ENCODE measurements around the gene LOXL1. TPM values are rescaled to one million over a fixed set of nuclear protein-coding genes. Genes with fewer than 3 reads are reported as not detected.

Gene LOXL1
- total RNA-seq, 1 donor from 2014 or later: 5.8 TPM

- peak; percentile 35 for ATAC-seq
These were observed 55.5 kb downstream of the LOXL1 start for GRCh38 chr15:73981761-73982221.

GRCh38 chr15:73982222-73982962 is 56.1 kb downstream of the LOXL1 start:
- peak; percentile 75 for ATAC-seq

- peak; percentile 71 for ATAC-seq
These were observed 57.0 kb downstream of the LOXL1 start for GRCh38 chr15:73983211-73983727.

GRCh38 chr15:73983773-73984172 is 57.5 kb downstream of the LOXL1 start:
- no peak for ATAC-seq

- ATAC-seq: no peak
These were observed 58.1 kb downstream of the LOXL1 start for GRCh38 chr15:73984208-73984979.

GRCh38 chr15:73985101-73985873 is 59.0 kb downstream of the LOXL1 start:
- ATAC-seq: no peak

GRCh38 chr15:73986055-73986775 is 60.0 kb downstream of the LOXL1 start:
- no peak for ATAC-seq

- no peak for ATAC-seq
These were observed 60.5 kb downstream of the LOXL1 start for GRCh38 chr15:73986776-73987056.

GRCh38 chr15:73987250-73987649 is 61.0 kb downstream of the LOXL1 start:
- ATAC-seq: no peak

- peak; percentile 53 for ATAC-seq
These were observed 61.6 kb downstream of the LOXL1 start for GRCh38 chr15:73987681-73988444.

GRCh38 chr15:73988445-73988969 is 62.2 kb downstream of the LOXL1 start:
- no peak for ATAC-seq

GRCh38 chr15:73989001-73989798 is 62.9 kb downstream of the LOXL1 start:
- peak; percentile 42 for ATAC-seq

GRCh38 chr15:73990250-73991005 is 64.2 kb downstream of the LOXL1 start:
- ATAC-seq: no peak

GRCh38 chr15:73991260-73991659 is 65.0 kb downstream of the LOXL1 start:
- ATAC-seq: no peak

GRCh38 chr15:73991726-73992593 is 65.7 kb downstream of the LOXL1 start, which contains the start of gene STOML1:
STOML1 (minus strand) TSS chr15:73992295; CDS start chr15:73992223, 72 bp downstream.
- ATAC-seq: peak; percentile 81

- no peak for ATAC-seq
These were observed 66.3 kb downstream of the LOXL1 start for GRCh38 chr15:73992594-73992898.

- ATAC-seq: no peak
These were observed 67.1 kb downstream of the LOXL1 start for GRCh38 chr15:73993211-73993994.

GRCh38 chr15:73994413-73994883 is 68.2 kb downstream of the LOXL1 start, which contains the start of gene PML:
PML (plus strand) TSS chr15:73994716; CDS start chr15:73994813, 97 bp downstream.
- ATAC-seq: peak; percentile 81
